ENCODE results near the gene CFAP58.

The CFAP58 gene

DNA sequence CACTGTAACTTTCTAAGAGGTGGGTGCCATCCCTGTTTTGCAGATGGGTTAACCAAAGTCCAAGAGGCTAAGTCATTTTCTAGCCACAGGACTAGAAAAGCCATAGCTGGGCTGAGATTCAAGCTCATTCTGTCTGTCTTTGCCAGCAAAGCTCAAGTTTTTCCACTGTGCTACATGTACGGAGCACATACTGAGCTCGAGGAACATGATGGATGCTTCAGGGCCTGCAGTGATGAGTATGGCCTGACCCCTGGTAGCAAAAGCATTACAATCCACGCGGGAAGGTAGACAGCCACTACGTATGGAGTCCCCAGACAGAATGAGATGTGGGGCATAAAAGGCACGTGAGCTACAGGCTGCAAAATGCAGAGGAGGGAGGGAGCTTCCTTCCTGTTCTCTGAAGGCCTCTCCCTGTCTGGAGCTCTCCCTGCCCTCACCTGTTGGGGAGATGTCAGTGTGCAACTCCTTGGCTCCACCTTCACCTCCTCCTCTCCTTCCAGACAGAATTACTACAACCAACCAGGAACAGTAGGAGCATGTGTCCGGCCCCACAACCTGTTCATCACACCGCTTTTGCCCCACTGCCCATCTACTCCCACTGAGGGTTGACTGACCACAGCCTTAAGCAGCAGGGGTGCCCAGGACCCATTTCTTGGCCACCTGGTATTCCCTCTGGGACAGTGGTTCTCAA is 31.8 kb upstream of the CFAP58 start:
- DNase-seq, result no peak

DNA sequence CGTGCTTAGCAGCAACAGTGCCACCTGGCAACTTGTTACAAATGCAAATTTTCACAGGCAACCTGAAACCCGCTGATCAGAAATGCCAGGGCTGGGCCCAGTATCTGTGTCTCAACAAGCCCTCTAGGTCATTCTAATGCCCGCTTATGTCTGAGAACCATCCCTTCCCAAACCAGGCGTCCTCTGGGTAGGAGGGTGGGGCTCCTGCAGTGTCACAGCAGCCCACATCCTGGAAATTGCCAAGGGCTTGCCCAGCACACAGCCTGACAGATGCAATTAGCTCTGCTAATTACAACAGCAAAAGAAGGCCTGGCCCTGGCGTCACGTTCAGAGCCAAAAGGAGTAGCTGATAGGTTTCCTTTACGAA is 31.2 kb upstream of the CFAP58 start:
- no peak for DNase-seq

DNA sequence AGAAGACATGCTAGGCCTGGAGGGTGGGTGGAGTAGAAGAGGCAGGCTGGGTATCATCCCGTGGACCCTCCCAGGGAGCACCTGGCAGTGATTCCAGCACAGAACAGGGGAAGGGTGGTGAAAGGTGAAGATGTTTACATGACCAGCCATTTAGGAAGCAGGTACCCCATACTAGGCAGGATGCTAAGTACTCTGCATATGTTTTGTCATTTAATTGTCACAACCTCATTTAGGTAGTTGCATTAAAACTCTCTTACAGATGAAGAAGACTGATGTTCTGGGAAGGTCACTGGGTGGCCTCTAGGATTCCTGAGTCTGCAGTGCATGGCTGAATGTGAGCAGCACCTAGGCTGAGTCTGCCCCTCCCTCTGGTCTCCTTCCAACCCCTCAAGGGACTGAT is 30.5 kb upstream of the CFAP58 start:
- DNase-seq, result no peak

DNA sequence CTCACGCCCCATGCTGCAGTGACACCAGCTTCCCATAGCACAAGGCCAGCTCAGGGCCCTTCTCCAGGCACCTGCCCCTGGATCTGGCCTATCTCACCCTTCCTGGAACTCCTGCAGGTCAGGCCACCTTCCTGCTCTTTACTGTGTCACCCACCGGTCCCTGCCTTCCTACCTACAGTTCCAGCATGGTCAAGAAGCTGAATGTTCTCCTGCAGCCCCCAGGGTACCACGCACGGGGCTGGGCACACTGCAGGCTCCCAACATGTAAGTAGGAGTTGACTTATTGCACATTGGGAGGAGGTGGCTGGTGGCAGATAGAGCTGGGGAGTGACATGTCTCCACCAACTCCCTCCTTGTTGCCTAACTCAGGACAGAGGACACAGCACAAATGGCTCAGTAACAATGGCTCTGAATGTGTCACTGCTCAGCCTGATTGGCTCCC is 29.9 kb upstream of the CFAP58 start:
- DNase-seq, result no peak

DNA sequence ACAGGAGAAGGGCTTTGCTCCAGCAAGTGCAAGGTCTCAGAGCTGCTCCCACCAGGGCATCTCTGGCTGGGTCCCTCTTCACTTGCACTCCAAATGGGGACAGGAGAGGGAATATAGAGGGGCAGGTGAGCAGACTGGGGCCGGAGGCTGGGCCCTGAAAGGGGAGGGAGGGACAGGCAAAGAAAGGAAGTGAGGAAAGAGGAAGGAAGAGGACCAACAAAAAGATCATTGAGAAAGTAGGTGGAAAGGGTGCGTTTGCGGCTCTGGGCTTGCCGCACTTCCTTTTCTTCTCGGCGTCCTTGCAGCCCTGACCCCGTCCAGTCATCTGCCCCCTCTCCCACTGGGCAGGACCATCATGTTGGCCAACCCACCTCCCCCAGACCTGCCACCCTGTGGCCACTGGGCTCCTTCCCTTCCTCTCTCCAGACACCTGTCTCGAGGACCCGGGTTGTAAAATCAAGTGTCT is 29.4 kb upstream of the CFAP58 start:
- DNase-seq, result no peak

DNA sequence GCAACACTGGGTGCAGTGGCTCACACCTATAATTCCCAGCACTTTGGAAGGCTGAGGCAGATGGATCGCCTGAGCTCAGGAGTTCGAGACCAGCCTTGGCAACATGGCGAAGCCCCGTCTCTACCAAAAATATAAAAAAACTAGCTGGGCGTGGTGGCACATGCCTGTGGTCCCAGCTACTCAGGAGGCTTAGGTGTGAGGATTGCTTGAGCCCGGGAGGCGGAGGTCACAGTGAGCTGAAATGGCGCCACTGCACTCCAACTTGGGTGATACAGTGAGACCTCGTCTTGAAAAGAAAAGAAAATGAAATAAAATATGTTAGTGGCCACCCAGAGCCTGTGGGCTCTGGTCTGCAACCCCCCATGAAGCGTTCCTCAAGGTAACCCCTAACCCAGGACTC is 28.7 kb upstream of the CFAP58 start:
- DNase-seq, result no peak

DNA sequence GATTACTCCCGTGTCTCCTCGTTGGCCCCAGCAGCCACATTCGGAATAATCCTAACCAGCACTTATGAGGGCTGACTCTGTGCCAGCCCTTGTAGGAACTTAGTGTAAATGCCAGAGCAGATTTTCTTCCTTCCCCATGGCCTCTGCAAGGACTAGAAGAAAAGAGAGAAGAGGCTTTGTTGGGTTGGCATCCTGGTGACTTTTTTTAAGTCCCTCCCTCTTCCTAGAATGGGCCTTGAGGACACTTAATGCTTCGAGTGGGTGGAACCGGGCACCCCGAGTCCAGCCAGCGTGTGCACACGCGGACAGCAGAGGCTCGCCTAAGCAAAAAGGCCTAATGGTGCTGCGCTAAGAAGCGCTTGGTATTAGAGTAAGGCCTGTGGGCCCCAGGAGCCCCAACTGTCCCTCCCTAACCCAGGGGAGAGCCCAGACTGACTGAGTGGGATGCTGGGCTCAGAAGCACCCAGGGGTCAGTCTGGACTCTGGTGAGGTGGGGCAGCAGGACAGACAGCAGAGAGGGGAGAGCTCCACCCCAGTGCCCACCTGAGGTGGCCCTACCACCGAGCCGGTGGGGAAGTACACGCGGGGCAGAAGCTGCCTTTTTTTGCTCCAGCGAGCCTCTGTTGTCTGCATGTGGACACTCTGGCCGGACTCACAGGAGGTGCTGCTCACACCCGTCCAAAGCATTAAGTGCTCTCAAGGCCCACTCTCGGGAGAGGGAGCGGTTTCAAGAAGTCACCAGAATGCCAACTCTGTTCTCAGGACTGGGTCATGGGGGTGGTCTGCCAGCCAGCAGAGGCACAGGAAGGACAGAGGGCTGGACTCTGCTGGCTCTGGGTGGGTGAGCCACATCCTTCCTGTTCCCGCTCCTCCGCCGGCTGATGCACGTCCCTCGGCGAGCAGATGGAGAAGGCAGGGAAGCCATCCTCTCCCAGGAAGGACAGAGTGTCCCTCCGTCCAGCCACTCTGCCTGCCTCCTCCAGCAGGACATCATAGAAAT is 27.9 kb upstream of the CFAP58 start:
- no peak for DNase-seq

DNA sequence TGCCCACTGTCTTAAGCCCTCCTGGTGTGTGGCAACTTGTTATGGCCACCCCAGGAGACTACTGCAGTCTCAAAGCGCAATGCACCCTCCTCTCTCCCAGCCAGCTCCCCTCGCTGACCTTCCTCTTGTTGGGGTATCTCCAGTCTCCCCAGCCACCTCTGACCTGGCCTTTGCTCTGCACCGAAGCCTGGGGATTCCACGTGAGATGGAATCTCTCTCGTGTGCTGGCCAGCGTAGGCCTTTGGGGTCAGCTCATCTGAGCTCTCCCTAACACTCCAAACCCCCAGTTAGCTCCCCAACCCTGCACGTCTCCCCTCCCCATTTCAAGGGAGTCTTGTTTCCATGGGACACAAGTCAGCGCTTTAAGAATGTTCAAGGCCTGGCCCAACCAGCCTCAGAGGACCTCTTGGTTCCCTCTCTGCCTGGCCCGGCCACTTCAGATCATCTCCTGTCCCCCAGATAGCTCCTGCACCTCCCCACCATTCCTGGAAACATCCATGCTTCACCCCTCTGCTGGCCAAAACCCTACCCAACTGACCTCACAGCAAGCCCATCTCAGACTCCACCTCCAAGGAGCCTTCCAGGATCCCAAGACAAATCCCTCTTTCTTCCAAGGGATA is 26.5 kb upstream of the CFAP58 start:
- no peak for DNase-seq

DNA sequence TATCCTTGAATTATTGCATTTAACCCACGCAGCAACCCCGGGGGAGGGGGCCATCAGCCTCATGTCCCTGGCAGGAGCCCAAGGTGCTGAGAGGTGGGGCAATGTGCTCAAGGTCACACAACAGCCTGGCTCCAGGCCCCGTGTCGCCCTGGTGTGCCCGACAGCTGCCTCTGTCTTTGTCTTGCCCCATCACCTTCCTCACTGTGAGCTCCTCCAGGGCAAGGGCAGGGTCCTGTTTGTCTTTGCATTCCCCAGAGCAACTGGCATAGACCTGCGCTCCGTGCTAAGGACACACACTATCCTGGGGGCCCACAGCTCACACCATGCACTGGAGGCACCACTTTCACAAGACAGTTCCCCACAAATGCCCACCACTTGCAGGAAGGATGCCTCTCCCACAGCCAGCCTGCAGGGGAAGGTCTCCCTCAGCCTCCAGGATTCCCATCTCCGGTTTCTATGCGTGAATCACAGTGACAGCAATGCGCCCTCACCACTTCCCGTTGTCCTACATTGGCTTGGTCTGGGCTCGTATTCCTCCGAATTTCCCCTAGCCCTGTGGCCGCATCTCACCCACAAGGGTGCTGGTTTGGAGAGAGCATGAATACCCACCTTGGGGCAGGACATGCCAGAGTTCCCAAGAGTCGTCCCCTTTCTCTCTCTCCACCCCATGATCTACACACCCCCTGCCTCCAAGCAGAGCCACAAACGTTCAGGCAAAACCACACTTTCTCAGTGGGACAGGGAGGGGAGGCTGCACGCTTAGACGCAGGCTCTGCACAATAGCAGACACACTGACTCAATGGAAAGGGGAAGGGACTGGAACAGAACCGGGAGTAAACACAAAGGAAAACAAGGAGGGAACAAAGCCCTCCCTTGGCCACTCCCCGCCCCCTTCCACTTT is 25.6 kb upstream of the CFAP58 start:
- DNase-seq, result no peak

DNA sequence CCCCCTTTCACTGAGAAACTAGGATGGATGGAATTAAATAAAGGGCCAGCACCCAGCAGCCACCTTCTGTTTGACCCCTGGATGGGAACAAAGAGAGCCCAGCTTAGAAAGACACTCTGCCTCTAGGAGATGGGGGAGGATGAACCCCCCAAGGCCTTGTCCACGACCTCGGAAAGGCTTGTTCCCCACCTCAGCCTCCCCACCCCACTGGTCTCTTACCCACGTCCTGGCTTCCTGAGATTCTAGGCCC is 25.1 kb upstream of the CFAP58 start:
- DNase-seq, result no peak

DNA sequence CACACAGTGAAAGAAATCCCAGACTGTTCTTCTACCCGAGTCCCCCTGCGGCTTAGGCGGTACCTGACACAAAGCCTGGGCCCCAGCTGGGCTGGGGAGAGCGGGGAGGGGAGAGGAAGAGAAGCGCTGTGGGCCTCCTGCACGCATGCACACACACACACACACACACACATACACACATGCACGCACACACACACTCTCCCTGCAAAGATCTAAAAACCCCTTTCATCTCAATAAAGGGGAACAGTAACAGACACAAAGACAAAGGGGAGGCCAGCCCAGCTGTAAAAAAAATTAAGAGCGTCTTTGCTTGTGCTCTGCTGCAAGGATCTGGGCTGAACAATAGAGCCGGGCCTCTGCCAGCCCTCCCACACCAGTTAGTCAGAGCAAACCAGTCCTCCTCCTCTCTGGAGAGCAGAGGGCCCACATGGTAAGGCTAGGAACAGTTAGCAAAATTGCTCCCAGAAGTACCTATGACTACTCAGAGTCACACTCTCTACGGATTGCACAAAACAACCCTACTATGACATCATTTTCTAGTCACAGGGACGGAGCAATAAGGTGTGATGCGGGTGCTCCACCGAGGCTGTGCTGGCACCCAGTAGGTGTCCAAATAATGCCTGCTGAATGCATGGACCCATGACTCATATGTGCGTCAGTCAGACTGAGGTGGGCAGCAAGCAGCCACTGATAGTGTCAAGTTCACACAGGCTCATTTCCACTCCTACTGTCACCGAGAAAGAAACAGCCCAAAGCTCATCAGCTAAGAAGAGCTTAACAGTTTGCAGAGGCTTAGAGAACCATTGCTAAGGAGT is 24.5 kb upstream of the CFAP58 start:
- DNase-seq, result peak; percentile 19

DNA sequence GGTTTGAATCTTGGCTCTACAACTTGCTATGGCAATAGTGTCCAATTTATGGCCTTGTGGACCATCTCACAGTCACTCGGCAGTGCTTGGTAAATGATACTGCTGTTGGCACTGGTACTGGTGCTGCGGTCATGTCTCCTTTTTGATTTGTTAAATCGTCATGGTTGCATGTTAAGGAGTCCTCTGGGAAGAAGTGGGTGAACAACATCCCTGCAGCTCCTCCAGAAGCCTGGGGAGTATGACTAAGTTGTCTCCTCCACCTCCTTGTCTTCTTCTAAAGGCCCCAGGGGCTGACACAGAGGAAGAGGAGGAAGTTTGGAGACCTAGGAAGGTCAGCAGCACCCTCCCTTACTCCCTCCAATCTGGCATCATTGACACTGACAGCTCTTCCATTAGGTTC is 23.9 kb upstream of the CFAP58 start:
- no peak for DNase-seq

DNA sequence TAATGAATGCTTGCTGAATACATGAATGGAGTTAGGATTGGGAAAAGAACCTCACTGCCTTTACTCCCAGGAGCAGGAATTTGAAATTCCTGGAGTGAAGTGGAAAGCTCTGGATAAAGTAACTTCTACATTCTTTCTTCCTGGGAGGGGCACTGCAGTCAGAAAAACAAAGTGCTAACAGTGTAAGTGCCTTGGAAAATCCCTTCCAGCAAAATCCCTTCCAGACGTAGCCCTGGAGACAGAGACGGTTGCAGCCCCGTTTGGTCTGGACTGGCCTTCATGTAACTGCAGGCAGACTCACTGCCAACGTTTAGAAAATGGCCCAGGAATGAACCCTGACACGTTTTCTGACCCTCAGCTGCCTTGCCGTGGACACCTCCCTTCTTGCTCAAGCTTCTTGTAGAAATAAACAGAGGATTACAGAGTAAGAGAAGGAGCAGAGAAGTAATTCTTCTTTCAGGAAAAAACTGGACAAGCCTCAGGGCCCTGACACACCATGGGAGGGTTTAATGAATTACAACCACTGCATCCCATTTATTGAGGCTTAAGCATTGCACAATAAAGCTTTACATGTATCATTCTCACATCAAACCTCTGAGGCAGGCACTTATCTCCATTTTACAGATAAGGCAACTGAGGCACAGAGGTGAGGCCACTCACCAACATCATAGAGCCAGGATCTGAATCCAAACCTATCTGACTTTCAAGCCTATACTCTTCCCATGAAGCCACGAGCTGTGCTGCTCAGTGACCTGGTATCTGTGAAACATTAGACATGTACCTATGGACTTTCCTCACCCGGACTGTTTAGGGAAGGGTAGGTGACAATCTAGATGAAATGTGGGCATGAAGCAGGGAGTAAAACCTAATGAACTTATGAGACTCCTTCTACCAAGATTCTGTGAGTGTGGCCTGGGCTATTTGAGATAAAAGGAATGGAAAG is 23.2 kb upstream of the CFAP58 start:
- DNase-seq, result no peak

DNA sequence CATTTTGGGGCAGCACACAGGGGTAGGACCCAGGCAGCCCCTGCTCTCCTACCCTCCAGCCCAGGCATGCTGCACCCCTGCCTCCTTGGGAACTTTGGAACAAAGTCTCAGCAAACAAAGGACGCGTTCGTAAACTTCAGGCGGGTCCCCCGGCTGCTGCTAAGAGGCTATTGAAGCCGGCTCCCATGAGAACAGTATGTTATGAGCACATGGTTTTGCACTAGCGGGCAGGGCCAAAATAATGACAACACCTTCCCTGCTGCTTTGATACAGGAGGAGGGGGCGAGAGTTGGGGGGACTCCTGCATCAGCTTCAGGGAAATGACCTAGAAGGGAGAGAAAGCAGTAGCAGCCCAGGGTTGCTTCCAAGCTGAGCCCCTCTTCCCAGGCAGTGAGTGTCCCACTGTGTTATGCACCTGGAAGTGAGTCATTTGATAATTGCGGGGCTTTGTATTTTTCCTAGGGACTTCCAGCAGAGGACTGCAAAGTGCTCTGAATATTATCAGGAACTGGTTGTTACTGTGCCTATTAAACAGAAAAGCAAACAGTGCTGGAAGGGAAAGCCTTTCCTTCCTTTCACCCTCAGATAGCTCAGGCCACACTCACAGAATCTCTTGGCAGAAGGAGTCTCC is 22.3 kb upstream of the CFAP58 start:
- peak; percentile 77 for DNase-seq

DNA sequence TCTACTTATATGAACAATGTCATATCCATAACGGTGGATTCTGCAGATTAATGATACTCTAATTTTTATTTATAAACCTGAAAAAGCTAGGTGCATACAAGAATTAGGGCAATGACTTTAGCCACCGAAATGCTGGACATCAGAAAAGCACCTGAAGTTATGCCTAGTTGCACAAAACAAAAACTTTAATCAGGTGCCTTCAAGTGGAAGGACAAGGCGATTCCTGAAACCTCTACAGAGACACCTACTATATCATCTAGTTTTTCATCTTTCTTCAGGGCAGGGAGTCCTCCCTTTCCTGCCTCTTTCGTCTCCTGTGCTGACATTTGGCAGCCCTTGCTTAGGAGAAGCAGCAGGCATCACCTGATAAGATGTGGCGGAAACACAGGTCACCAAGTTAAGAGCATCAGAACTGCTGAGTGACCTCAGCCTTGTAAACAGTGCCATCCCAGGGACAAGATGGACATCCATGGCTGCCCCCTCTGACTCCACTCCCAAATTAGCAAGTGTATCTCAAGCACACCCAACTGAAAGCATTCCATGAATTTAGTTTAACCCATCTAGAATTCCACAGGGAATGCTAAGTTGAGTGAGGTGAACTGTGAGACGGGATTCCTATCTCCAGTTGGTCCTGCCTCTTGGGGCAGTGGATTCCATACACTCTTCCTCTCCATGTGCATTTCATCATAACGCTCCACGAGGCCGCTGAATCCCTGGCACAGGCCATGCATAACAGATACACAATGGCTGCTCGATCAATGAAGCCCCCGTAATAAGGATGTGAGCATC is 21.2 kb upstream of the CFAP58 start:
- DNase-seq, result no peak

DNA sequence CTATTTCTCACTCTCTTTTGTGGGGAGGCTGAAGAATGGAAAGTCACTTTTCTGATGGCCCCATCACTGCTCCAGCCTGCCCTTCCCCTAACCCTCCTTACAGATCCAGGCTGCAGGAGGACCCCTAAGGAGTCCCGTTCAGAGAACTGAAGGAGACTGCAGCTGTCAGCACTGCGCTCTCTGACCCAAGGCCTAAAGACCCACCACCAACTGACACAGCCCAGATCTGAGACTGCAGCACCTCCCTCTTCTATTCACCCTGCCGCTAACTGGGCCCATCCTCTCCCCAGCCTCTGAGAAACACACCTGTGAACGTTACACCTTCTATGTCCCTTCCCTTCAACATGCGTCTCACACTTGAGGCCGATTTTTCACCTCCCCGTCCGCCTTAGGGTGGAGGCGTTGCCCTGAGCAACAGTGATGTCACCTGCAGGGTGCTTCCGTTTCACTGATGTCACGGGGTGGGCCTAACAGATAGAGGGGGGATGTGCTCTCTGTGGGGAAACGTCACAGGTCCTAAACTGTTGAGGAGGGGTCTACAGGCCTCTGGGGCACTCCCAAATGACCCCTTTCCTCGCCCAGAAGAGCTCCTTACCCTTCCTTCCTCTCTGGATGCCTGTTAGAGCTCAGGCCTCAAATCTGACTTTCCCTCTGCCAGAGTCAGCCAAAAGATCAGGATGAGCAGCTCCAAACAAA is 20.5 kb upstream of the CFAP58 start:
- DNase-seq, result no peak

DNA sequence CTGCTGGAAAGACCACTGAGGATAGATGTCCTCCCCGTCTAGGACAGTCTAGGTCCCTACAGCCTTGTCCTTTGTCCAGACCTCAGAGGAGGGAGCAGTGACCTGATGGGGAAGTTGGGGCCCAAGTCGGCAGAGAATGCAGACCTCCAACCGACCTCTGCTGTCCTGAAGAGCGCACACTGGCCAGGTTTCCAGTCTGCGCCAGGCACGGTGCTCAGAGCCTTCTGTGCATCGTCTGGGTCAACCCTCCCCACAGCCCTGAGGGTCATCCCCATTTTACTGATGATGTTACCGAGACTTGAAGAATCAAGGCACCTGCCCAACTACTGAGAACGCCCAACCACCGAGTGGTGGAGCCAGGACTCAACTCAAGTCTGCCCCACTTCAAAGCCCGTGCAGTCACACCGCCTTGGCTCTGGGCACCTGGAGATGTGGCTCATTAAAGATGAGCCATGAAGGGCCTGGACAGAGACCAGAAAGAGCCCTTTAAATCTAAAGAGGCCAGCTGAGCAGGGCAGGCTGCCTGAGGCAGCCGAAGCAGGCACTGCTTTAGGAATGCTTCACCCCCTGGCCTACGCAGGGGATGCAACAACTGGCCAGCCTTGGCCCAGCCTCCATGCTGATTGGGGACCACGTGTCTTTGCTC is 19.8 kb upstream of the CFAP58 start:
- no peak for DNase-seq

DNA sequence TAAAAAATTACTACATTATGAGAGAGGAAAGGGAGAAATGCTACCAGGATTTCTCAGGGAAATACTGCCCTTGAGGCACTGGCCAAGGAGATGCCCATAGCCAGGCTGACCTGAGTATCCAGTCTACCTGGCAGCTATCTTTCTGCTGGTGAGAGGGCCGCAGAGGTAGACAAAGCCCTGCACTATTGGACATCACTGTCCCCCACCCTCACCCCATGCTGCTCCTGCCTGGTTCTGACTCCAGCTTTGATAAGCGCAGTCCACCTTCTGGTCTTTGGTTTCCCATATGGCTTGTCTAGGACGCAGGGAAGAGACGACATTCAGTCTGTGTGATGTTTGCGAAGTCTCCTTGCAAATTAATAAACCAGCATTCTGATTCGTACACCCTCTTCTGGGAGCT is 19.1 kb upstream of the CFAP58 start:
- no peak for DNase-seq
